ENCODE data around the gene TPSAB1. TPM values are rescaled to one million over a fixed set of nuclear protein-coding genes. Genes with fewer than 3 reads are reported as not detected.
"Not testable (repeated sequence)": the region's sequence is repeated elsewhere in the genome, so short reads cannot be mapped to it uniquely, and the experiment has no call there.

The TPSAB1 gene
- not detected in 2 replicates for total RNA-seq (2022)
- not detected for Bru-seq, nascent RNA
- BruChase-seq, experiment 1, labeled RNA remaining after a 6-hour chase: not detected
- not detected for BruChase-seq, experiment 2, labeled RNA remaining after a 2-hour chase
- long read RNA-seq: 0 reads

DNA sequence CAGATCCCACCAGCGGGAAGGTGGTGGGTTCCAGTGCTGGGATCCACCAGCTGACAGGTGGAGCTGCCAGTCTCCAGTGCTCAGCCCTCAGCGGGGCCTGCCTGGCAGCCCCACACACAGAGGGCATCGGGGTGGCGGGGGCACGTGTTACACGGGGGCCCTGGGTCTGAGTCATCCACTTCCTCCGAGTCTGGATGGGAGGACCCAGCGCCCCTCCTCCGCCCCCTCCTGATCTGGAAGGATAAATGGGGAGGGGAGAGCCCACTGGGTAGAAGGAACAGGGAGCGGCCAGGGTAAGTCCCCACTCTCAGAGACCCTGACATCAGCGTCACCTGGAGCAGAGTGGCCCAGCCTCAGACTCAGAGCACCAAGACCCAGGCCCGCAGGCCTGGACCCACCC lies at the start of gene TPSAB1:
TPSAB1 (plus strand) TSS at position 270 of the 400 bp plus-strand sequence. CDS start 234 bp downstream, outside the sequence.
- H3K9me3 Mint-ChIP-seq (ENCODE audit: unreplicated experiment); intact Hi-C loops (cut with micrococcal nuclease); CTCF ChIA-PET; H3K4me1 Mint-ChIP-seq (ENCODE audit: insufficient read depth, unreplicated experiment); DNase-seq (ENCODE audit: unreplicated experiment); POLR2A ChIA-PET; H3K27me3 Mint-ChIP-seq (ENCODE audit: insufficient read depth, unreplicated experiment); BruUV-seq (replicated peaks); H3K27ac Mint-ChIP-seq (ENCODE audit: low read depth, unreplicated experiment); H3K4me3 Mint-ChIP-seq (ENCODE audit: unreplicated experiment); H3K36me3 Mint-ChIP-seq (ENCODE audit: insufficient read depth, unreplicated experiment): not testable (repeated sequence)

- H3K27ac Mint-ChIP-seq (ENCODE audit: low read depth, unreplicated experiment): not testable (repeated sequence)
- CTCF ChIA-PET: interaction anchor here (0.6 kb wide), 1 partner anchor 84 kb away, joined by 3 read pairs; no protein-coding TSS in a partner anchor
Observed at GRCh38 chr16:1190789-1191188, 49.7 kb upstream of the TPSAB1 start.

DNA sequence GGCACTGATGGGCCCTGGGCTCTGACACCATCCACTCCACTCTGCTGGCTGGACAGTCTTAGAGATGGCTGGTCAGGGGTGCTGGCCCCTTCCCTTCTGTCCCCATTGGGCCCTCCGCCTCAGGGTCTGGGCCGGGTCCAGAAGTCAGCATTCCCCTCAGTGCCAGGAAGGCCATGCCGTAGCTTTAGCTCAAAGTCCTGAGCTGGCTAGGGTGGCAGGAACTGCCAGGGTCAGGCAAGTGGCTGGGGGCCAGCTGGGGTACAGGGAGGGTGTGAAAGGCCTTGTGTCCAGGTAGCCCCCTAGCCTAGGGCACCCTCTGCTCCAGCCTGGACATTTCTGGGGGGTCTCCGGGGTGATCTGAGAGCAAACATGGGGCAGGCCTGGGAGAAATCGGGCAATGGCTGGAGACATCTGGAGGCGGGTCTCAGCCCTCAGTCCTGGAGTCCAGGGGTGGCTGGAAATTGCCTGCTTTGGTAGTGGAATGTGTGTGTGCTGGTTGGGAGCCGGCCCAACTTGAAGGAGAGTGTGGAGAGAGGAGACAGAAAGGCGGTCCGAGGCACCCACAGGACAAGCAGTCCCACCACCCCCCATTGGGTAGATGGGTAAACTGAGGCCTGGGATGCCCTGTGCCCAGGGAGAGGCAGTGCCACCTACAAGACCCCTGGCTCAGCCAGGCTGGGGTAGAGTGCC lies 48.0 kb upstream of the TPSAB1 start:
- no peak for DNase-seq (ENCODE audit: unreplicated experiment)
- CTCF ChIA-PET: interaction anchor here (1.2 to 1.7 kb wide), 2 partner anchors 10 to 84 kb away, joined by 3 read pairs; no protein-coding TSS in a partner anchor
- Mint-ChIP-seq H3K36me3 (ENCODE audit: insufficient read depth, unreplicated experiment) (no peaks in the 10 kb centered on the region), H3K4me1 (ENCODE audit: insufficient read depth, unreplicated experiment) (no peaks in the 10 kb centered on the region), H3K27ac (ENCODE audit: low read depth, unreplicated experiment) (no peak overlapping the region), H3K4me3 (ENCODE audit: unreplicated experiment) (no peak overlapping the region), H3K9me3 (ENCODE audit: unreplicated experiment) (no peaks in the 10 kb centered on the region), H3K27me3 (ENCODE audit: insufficient read depth, unreplicated experiment) (no peaks in the 10 kb centered on the region)
- intact Hi-C loops (cut with micrococcal nuclease): no loop called here
- TF ChIP-seq, protein P1, sequence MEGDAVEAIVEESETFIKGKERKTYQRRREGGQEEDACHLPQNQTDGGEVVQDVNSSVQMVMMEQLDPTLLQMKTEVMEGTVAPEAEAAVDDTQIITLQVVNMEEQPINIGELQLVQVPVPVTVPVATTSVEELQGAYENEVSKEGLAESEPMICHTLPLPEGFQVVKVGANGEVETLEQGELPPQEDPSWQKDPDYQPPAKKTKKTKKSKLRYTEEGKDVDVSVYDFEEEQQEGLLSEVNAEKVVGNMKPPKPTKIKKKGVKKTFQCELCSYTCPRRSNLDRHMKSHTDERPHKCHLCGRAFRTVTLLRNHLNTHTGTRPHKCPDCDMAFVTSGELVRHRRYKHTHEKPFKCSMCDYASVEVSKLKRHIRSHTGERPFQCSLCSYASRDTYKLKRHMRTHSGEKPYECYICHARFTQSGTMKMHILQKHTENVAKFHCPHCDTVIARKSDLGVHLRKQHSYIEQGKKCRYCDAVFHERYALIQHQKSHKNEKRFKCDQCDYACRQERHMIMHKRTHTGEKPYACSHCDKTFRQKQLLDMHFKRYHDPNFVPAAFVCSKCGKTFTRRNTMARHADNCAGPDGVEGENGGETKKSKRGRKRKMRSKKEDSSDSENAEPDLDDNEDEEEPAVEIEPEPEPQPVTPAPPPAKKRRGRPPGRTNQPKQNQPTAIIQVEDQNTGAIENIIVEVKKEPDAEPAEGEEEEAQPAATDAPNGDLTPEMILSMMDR (IDR thresholded peaks at IDR 0.05; ENCODE audit: unreplicated experiment): no peak
- no TSS peak for BruUV-seq (replicated peaks)
- POLR2A ChIA-PET: no interaction called here

More at GRCh38 chr16:1190789-1191188, 49.7 kb upstream of the TPSAB1 start:
- H3K4me3 Mint-ChIP-seq (ENCODE audit: unreplicated experiment); intact Hi-C loops (cut with micrococcal nuclease); H3K9me3 Mint-ChIP-seq (ENCODE audit: unreplicated experiment); H3K4me1 Mint-ChIP-seq (ENCODE audit: insufficient read depth, unreplicated experiment); H3K27me3 Mint-ChIP-seq (ENCODE audit: insufficient read depth, unreplicated experiment); POLR2A ChIA-PET; BruUV-seq (replicated peaks); H3K36me3 Mint-ChIP-seq (ENCODE audit: insufficient read depth, unreplicated experiment); DNase-seq (ENCODE audit: unreplicated experiment): not testable (repeated sequence)

- no peak for DNase-seq (ENCODE audit: unreplicated experiment)
- Mint-ChIP-seq H3K4me3 (ENCODE audit: unreplicated experiment) (no peak overlapping the region), H3K27ac (ENCODE audit: low read depth, unreplicated experiment) (no peak overlapping the region), H3K27me3 (ENCODE audit: insufficient read depth, unreplicated experiment) (no peaks in the 10 kb centered on the region), H3K4me1 (ENCODE audit: insufficient read depth, unreplicated experiment) (no peaks in the 10 kb centered on the region), H3K36me3 (ENCODE audit: insufficient read depth, unreplicated experiment) (no peaks in the 10 kb centered on the region), H3K9me3 (ENCODE audit: unreplicated experiment) (no peaks in the 10 kb centered on the region)
- intact Hi-C loops (cut with micrococcal nuclease): no loop called here
- TF ChIP-seq, protein P1 (IDR thresholded peaks at IDR 0.05; ENCODE audit: unreplicated experiment): no peak
- POLR2A ChIA-PET: no interaction called here
- CTCF ChIA-PET: interaction anchor here (1.0 to 2.0 kb wide), 7 partner anchors 10 to 142 kb away, joined by 3 to 5 read pairs (median 3); no protein-coding TSS in a partner anchor
- BruUV-seq (replicated peaks): no TSS peak
Observed at GRCh38 chr16:1193143-1193824, 47.2 kb upstream of the TPSAB1 start.

Data from MCF 10A (cell line).